SH-SY5Y (cell line): ENCODE data around the gene STPG4.

Source experiments
- GATA2 ChIP-seq: IDR thresholded peaks from 2 replicates; pipeline ENCODE4 v1.6.1; 2011; ENCODE audit warnings: mild to moderate bottlenecking, low read depth, low read length
- GATA3 ChIP-seq: IDR thresholded peaks from 2 replicates; pipeline ENCODE4 v1.6.1; 2011; ENCODE audit warnings: low read depth, mild to moderate bottlenecking, low read length, moderate library complexity

DNA sequence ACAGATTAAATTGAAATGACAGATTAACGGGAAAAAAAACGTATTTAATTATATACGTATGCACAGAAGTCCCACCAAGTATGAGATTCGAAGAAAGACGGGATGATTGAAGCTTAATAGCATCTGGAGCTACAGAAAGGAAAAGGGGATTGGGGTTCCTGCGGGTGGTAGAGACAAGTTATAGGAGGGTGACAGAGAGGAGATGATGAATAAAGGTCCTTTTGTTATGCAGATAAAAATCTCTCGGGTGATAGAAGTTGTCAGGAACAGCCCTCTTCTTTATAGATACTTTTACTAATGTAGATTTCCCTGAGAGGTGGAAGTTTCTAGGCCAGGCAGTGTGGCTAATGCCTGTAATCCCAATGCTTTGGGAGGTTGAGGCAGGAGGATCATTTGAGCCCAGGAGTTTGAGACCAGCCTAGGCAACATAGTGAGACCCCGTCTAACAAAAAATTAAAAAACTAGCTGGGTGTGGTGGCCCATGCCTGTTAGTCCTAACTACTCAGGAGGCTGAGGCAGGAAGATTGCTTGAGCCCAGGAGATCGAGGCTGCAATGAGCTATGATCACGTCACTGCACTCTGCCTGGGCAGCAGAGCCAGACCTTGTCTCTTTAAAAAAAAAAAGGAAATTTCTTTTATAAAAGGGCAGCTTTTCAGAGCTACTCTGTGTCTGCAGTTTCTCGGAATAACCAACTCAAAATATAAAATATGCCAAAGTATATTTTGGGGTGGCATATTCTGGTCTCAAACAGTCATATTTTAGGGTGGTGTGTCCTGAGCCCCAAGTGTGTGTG lies 113.0 kb downstream of the STPG4 start:
- TF ChIP-seq GATA2 (peak; percentile 15; the same call in 1 of the 2 replicates), GATA3 (no peak)
